ENCODE data around the gene SORCS2. TPM values are rescaled to one million over a fixed set of nuclear protein-coding genes. Genes with fewer than 3 reads are reported as not detected.

Gene SORCS2
- total and polyA plus RNA-seq, 2 of the 8 experiments (the other 6 are each of a cell fraction or from before 2014, with no cell fraction given): 0.36 to 1.8 TPM

DNA sequence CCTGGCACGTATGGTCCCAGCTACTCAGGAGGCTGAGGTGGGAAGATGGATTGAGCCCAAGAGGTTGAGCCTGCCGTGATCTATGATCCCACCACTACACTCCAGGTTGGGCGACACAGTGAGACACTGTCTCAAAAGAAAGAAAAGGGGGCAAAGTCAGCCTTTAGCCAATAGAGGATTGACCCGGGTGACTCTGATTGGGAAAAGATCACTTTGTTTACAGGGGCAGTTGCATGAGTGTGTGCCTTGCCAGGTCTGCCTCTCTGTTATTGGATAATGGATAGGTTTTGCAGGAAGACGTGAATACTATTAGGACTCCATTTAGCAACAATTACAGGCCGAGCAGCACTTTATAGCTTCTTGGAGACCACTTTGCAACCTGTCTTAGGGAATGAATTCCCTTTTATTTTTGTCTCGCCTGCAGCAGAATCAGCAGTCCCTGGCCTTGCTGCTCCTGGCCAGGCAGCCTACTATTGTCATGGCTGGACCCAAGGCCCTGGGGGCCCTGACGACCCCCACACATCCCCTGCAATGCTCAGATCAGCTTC lies 345.6 kb downstream of the SORCS2 start:
- Histone ChIP-seq H3K79me2 (ENCODE audit: control insufficient read depth in 1 of 2, insufficient read depth in 2 of 2, low read length in 2 of 2) (no peaks in the 10 kb centered on the region), H2BK120ac (replicated peaks; ENCODE audit: low read depth, low read length) (no peak overlapping the region), H3K4me3 (ENCODE audit: extremely low read depth in 1 of 4, insufficient read depth in 2 of 4, low read depth in 3 of 4, low read length in 4 of 4) (no peak overlapping the region), H3K56ac (replicated peaks; ENCODE audit: insufficient read length, low read depth, low read length) (no peak overlapping the region), H4K5ac (ENCODE audit: insufficient read length, low read depth, low read length) (no peak overlapping the region), H3K9me3 (ENCODE audit: insufficient read depth in 2 of 2, low read depth in 1 of 2, low read length in 1 of 2) (peaks cover 2 to 6% of the 10 kb centered on the region in 2 experiments; a peak in 2 of 4 replicates), H3K36me3 (ENCODE audit: control insufficient read depth in 2 of 4, insufficient read depth in 4 of 4, low read length in 3 of 4) (no peaks in the 10 kb centered on the region), H3K27ac (ENCODE audit: low read depth, low read length) (no peak overlapping the region), H4K20me1 (replicated peaks in 1 of 2; ENCODE audit: control insufficient read depth in 1 of 2, insufficient read depth in 2 of 2, low read length in 2 of 2) (no peaks in the 10 kb centered on the region), H3K4me1 (replicated peaks in 1 of 4; ENCODE audit: control insufficient read depth in 3 of 4, insufficient read depth in 4 of 4, low read length in 3 of 4) (0 out of 7 replicates have a peak, but pooled peaks cover 0 to 2% (median 0%) of the 10 kb centered on the region in 4 experiments), H4K8ac (ENCODE audit: extremely low read depth, insufficient read depth, low read length) (no peak overlapping the region), H3K27me3 (replicated peaks in 1 of 4; ENCODE audit: control insufficient read depth in 3 of 4, extremely low read depth in 1 of 4, insufficient read depth in 3 of 4, low read length in 3 of 4) (no peaks in the 10 kb centered on the region), H2BK12ac (ENCODE audit: low read depth, low read length) (no peak overlapping the region), H3K18ac (ENCODE audit: extremely low read depth, low read length) (no peak overlapping the region), H4K91ac (replicated peaks; ENCODE audit: insufficient read length, low read length) (no peak overlapping the region), H3K23ac (ENCODE audit: insufficient read length) (no peak overlapping the region), H3K9ac (replicated peaks in 1 of 4; ENCODE audit: extremely low read depth in 1 of 4, low read depth in 3 of 4, low read length in 3 of 4) (no peak overlapping the region), H3K4ac (replicated peaks; ENCODE audit: insufficient read length, low read depth, low read length) (no peak overlapping the region), H2AFZ (ENCODE audit: low read length) (no peak overlapping the region), H3K14ac (ENCODE audit: insufficient read length) (no peak overlapping the region), H3K4me2 (ENCODE audit: insufficient read depth in 1 of 2, low read depth in 2 of 2, low read length in 2 of 2) (no peak overlapping the region), H2BK15ac (ENCODE audit: low read length) (no peak overlapping the region), H2BK20ac (ENCODE audit: low read length) (no peak overlapping the region), H3K23me2 (ENCODE audit: low read depth, low read length) (no peaks in the 10 kb centered on the region), H2AK5ac (ENCODE audit: low read depth, low read length) (no peak overlapping the region), H3K79me1 (ENCODE audit: low read depth, low read length) (no peaks in the 10 kb centered on the region), H2BK5ac (ENCODE audit: low read depth, low read length) (no peak overlapping the region)
- FAIRE-seq (no peak), DNase-seq (ENCODE audit: low read depth in 1 of 2, low spot score in 2 of 2) (no peak)
- ChIA-PET POLR2A (ENCODE audit: partially characterized antibody) (no interaction called here), CTCF (ENCODE audit: partially characterized antibody) (interaction anchor here (0.7 to 1.2 kb wide), 3 partner anchors 14 to 56 kb away, joined by 3 to 4 read pairs (median 3); no protein-coding TSS in a partner anchor)
- TF ChIP-seq EZH2 (IDR thresholded peaks at IDR 0.05; ENCODE audit: low read depth, low read length, severe bottlenecking): no peak
- no peak for TF ChIP-seq EGR1 (IDR thresholded peaks at IDR 0.05; ENCODE audit: borderline replicate concordance, low read depth, low read length)
- TF ChIP-seq SP2 (IDR thresholded peaks at IDR 0.05; ENCODE audit: low read length): no peak
- TF ChIP-seq, protein P1, sequence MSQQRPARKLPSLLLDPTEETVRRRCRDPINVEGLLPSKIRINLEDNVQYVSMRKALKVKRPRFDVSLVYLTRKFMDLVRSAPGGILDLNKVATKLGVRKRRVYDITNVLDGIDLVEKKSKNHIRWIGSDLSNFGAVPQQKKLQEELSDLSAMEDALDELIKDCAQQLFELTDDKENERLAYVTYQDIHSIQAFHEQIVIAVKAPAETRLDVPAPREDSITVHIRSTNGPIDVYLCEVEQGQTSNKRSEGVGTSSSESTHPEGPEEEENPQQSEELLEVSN (IDR thresholded peaks at IDR 0.05): no peak
- no peak for TF ChIP-seq RXRA (IDR thresholded peaks at IDR 0.05; ENCODE audit: insufficient read depth, low read depth, low read length)
- TF ChIP-seq SIRT6 (IDR thresholded peaks at IDR 0.05; ENCODE audit: low read length): no peak
- TF ChIP-seq SRF (IDR thresholded peaks at IDR 0.05; ENCODE audit: low read depth, low read length): no peak
- TF ChIP-seq BRCA1 (IDR thresholded peaks at IDR 0.05; ENCODE audit: low read depth, low read length): no peak
- TF ChIP-seq RAD21 (IDR thresholded peaks at IDR 0.05 in 1 of 2, conservative IDR thresholded peaks at IDR 0.05 in 1 of 2; ENCODE audit: low read depth in 2 of 2, low read length in 2 of 2): no peak
- TF ChIP-seq JUND (IDR thresholded peaks at IDR 0.05; ENCODE audit: low read length): no peak
- no peak for TF ChIP-seq SAP30 (IDR thresholded peaks at IDR 0.05; ENCODE audit: insufficient read depth, insufficient replicate concordance, low read length)
- TF ChIP-seq CTBP2 (IDR thresholded peaks at IDR 0.05; ENCODE audit: borderline replicate concordance, insufficient read depth, insufficient read length, low read length): no peak
- TF ChIP-seq JUN (IDR thresholded peaks at IDR 0.05; ENCODE audit: low read depth, low read length): no peak
- WGBS, 2 experiments (ENCODE audit: extremely low coverage in 1 of 2, insufficient coverage in 1 of 2, insufficient read length in 1 of 2, insufficient replicate concordance in 2 of 2, low coverage in 1 of 2, low lambda C conversion rate in 2 of 2, missing lambda C conversion rate in 1 of 2): 88% methylated on average over 8 of the region's 8 CpGs; no CpG with 5 or more reads in 1 of the 2 experiments
